GM21528 (cell line): ENCODE results near the gene PDGFA.
"Not testable (repeated sequence)": the region's sequence is repeated elsewhere in the genome, so short reads cannot be mapped to it uniquely, and the experiment has no call there.

Experiments used
- ATAC-seq: cut with Tn5 transposase; IDR thresholded peaks from one replicate; pipeline ENCODE4 v1.9.1; 2021; ENCODE audit warnings: mild to moderate bottlenecking, moderate library complexity; ENCODE audit not compliant: unreplicated experiment, low FRiP score

The PDGFA gene

DNA sequence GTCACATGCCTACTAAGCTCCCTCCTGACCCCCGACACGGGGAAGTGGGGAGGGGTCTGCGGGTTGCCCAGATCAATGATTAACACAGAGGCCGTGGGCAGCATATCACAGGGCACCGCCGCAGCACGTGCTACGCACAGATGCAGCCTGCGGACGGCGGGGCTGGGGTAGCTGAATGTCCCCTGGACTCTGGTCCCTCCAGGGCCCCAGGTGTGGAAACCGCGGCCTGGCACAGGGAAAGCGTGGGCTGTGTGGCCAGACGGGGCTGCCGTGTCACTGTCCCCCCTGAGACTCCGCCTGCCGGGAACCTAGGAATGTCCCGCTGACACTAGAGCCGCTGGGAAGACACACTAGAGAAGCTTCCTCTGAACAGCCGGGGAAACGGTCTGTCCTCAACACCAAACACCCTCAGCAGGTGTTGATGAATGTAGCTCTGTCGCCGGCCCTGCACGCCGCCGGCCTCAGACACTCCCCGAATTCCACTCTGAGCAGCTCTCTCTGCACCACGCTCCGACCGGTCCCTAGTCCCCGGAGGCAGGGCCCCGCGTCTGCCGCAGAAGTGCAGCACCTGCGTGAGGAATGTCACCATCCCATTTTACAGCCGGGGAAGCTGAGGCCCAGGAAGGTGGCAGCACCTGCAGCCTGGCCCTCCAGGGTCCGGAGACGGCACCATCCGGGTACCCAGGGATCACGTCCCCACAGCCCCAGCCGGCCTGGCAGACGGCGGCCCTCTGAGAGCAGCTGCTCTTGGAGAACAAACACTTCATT is 33.4 kb upstream of the PDGFA start:
- no peak for ATAC-seq

- not testable (repeated sequence) for ATAC-seq
Measured at GRCh38 chr7:552151-552867, 32.7 kb upstream of the PDGFA start.

- ATAC-seq = not testable (repeated sequence)
Measured at GRCh38 chr7:551615-551970, 31.9 kb upstream of the PDGFA start.

GRCh38 chr7:550881-551614 is 31.4 kb upstream of the PDGFA start:
- ATAC-seq = no peak

- ATAC-seq = no peak
Measured at GRCh38 chr7:549891-550625, 30.4 kb upstream of the PDGFA start.

- ATAC-seq = no peak
Measured at GRCh38 chr7:549066-549890, 29.6 kb upstream of the PDGFA start.

DNA sequence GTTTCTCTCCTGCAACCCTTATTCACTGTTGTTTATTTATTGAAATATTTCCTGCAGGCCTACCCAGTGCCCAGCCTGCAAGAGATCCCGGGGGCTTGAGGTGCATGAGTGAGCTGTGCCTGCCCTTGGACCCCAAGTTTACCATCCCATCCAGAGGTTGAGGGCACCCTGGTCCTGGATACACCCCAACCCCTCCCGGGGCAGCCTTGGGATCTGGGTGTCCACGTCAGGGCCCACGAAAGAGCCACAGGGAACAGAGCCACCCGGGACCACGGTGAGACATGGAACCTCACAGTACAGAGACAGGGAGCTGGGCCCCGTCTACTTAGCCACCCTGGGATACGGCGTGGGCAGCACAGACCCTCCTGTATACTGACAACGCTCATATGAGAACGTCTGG is 28.8 kb upstream of the PDGFA start:
- no peak for ATAC-seq

- no peak for ATAC-seq
Measured at GRCh38 chr7:545470-545869, 25.8 kb upstream of the PDGFA start.

DNA sequence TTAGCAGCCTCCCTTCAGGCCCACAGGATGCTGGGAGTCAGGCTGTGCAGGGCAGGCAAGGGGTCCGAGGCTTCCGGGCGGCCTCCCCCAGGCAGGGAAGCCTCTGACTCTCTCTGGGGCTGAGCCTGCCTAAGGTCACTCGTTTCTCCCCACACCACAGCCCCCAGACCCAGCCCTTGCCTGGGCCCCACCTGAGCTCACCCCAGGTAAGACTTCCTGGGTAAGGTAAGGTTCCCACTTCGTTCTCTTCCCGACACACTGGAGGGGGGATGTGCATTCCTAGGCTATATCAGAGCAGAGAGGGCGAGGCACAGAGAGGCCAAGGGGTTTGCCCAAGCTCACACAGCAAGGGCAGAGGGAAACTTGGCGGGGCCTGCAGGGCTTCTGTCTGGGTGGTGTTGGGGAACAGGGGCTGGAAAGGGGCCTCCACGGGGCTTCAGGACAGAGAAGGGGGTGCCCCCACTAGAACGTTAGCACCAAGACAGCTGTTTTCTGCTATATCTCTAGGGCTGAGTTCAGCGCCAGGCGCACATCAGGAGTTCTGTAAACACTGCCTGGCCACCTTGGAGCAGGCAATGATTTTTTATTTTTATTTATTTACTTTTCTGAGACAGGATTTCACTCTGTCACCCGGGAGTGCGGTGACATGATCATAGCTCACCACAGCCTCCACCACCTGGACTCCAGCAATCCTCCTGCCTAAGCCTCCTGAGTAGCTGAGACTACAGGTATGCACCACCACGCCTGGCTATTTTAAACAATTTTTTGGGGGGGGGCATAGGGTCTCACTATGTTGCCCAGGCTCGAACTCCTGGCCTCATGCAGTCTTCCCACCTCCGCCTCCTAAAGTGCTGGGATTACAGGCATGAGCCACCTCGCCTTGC is 24.9 kb upstream of the PDGFA start:
- ATAC-seq = no peak

DNA sequence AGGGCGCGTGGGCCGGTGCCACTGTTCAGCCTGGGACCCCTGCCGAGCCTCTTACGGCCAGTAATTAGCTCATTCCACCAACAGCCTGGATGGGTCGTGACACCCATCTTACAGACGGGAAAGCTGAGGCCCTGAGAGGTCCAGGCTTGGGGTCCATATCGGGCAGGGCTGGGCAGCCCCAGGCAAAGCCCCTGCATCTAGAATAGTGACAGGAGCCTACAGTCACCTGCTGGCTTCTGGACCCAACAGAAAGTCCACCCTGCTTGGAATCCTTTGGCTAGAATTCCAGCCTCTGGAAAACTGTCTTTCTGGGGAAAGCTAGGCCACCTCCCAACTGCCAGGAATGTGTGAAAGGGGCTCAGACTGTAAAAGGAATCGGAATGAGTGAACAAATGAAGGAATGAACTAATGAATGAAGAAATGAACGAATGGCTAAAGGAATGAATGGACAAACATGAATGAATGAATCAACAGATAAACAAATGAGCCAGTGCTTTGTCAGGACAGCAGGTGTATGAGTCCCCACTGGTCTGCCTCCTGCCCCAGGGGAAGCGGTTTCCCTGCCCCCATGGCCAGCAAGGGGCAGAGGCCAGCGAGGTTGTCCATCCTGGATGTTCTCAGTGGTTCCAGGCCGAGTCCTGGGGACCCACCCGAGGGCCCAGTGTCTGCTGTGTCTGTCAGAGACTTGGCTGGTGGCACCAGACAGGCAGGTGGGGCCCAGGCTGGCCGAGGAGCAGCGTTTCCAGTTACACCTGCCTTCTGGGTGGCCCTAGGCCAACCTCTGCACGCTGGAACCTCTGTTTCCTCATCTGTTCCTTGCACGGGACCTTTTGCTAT is 24.1 kb upstream of the PDGFA start:
- no peak for ATAC-seq

DNA sequence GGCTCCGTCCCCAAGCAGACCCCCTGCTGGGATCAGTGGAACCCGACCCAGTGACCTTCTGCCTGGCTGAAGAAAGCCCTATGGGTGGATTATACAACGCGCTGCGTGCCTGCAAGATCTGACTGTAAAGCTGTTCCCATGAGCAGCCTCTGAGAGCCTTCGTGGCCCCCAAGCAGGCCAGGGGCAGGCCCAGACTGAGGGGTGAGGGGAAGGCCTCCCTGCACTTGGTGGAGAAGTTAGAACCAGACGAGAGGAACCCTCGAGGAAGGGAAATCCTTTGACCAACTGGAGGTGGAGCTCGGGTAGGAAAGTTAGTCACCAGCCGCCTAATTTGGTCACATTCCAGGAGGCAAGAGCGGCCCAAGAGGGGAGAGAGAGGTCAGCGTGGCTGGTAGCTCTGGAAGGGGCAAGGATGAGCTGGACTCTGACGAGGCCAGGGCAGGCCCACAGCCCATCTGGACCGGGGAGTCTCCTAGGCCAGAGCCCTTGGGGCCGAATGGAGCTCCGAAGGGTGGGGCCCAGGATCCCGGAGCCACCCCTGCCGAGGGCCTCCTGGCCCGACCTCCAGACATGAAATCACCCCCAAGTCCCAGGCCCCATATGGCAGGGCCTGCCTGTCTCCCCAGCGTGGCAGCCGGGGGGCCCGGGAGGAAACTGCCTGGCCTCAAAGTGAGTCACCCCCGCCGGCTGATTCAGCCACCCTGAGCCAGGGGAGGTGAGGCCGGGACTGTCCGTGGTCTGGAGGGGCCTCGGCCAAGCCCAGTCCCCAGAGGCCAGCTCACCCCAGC is 23.3 kb upstream of the PDGFA start:
- ATAC-seq = no peak

DNA sequence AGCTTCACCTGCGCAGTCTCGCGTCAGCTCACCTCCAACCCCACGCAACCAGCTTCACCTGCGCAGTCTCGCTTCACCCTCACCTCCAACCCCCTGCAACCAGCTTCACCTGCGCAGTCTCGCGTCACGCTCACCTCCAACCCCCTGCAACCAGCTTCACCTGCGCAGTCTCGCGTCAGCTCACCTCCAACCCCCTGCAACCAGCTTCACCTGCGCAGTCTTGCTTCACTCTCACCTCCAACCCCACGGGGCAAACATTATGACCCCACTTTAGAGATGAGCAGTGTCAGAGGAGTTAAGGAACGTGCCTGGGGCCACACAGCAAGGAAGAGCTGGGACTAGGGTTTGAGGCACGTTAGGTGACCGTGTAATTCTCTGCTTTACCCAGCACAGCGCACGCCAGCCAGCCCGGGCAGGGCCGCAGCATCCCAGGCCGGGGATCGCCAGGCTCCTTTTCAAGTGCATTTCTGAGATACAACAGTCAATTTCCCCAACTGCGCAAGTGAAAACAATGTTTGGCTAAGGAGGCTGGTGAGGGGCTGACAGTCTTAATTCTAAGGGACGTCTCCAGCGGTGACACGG is 22.6 kb upstream of the PDGFA start:
- no peak for ATAC-seq

DNA sequence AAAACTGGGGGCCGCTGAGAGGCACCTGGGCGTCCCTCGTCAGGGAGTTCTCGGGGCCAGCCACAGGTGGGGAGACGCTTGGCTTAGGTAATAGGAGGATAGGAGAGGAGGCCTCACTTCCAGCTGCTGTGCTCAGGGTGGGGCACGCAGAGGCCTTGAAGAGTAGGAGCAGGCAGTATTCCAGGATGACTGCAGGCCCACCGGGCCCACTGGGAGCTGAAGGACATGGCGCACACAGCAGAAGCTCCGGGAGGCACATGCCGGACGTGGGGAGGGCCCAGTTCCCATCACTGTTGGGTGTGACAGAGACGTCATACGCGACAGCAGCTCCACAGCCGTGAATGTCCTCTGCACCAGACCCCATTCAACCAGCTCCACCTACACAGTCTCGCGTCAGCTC is 22.0 kb upstream of the PDGFA start:
- no peak for ATAC-seq

DNA sequence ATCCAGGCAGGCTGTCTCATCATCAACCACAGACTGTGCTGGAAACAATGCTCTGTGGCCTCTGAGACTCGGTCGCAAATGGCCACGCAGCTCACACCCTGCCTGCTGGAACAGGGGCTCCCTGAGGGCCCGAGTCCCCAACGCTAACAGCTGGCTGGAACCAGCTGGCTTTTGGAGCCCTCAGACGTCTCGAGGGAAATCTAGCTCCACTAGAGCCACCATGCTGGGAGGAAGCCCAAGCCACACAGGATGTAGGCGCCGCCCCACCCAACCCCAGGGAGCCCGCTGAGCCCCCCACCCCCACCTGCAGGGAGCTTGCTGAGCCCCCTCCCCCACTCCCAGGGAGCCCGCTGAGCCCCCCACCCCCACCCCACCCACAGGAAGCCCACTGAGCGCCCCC is 21.4 kb upstream of the PDGFA start:
- no peak for ATAC-seq

GRCh38 chr7:540579-540978 is 20.9 kb upstream of the PDGFA start:
- no peak for ATAC-seq

DNA sequence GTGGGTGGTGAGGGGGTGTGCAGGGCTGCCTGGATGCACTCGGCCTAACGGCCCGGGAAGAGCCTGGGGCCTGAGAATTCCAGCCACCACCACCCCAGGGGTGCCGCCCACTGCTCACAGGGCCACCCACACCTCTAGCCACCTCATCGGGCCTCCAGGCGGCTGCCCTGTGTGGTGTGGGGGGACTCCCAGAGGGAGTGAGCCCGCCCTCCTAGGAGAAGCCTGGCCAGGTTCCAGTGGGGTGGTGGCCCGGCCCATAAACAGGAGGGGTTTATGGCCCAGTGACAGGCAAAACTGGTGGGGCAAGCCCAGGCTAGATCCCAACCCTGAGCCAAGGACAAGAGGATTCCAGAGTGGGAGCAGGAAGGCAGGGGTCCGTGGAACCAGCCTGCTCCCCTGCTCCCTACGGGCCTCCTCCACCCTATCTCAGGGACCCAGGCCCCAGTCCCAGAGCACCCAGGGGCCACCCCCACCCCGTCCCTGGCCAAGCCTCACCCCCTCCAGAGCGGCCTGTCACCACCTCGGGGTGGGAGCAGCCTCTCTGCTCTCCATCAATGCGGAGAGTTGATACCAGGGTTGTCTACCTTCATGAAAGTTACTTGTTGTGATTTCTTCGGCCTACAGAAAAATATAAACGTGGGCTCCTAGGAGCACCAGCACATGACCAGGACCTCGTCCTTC is 20.2 kb upstream of the PDGFA start:
- ATAC-seq = no peak
